Osteoblast (primary cell): Measurements from ENCODE around the gene PCED1B. TPM values are rescaled to one million over a fixed set of nuclear protein-coding genes. Genes with fewer than 3 reads are reported as not detected.

Experiments used
- DNase-seq: peaks from one replicate; pipeline ENCODE4 v3.0.0; 2011; ENCODE audit warnings: low spot score, mixed read lengths; ENCODE audit not compliant: insufficient read length; ENCODE audit errors: missing footprints
- H2AFZ ChIP-seq: 2 replicates; pipeline ENCODE4 v1.6.0; 2011; ENCODE audit warnings: mild to moderate bottlenecking, low read length
- H3K27ac ChIP-seq: 2 replicates; pipeline ENCODE4 v1.5.1; 2011; ENCODE audit warnings: mild to moderate bottlenecking, low read depth, low read length, moderate library complexity
- H3K27me3 ChIP-seq: 2 replicates; pipeline ENCODE4 v1.6.0; 2012; ENCODE audit warnings: mild to moderate bottlenecking, control low read depth, inconsistent platforms, low read length, moderate library complexity; ENCODE audit not compliant: insufficient read depth
- H3K36me3 ChIP-seq: 2 replicates; pipeline ENCODE4 v1.5.1; 2011; ENCODE audit warnings: mild to moderate bottlenecking, low read length, control low read depth, moderate library complexity; ENCODE audit not compliant: insufficient read depth
- H3K4me1 ChIP-seq: 2 replicates; pipeline ENCODE4 v1.5.1; 2011; ENCODE audit warnings: mild to moderate bottlenecking, low read length, control low read depth, moderate library complexity; ENCODE audit not compliant: insufficient read depth
- H3K4me2 ChIP-seq: 2 replicates; pipeline ENCODE4 v1.6.0; 2011; ENCODE audit warnings: mild to moderate bottlenecking, low read length; ENCODE audit not compliant: insufficient read depth
- H3K4me3 ChIP-seq: fragments of 200-600 bp; sonication (generic); 3 replicates; pipeline ENCODE4 v1.5.1; 2012; ENCODE audit warnings: mild to moderate bottlenecking, low read length, inconsistent platforms; ENCODE audit not compliant: insufficient read depth
- H3K79me2 ChIP-seq: 2 replicates; pipeline ENCODE4 v1.6.0; 2012; ENCODE audit warnings: mild to moderate bottlenecking, low read length, control low read depth, inconsistent platforms; ENCODE audit not compliant: insufficient read depth
- H3K9me3 ChIP-seq: 2 replicates; pipeline ENCODE4 v1.5.1; 2011; ENCODE audit warnings: low read depth, low read length, control low read depth
- H4K20me1 ChIP-seq: 2 replicates; pipeline ENCODE4 v1.6.0; 2012; ENCODE audit warnings: mild to moderate bottlenecking, low read length, control low read depth; ENCODE audit not compliant: insufficient read depth
- total RNA-seq: library from RNA; depleted of rRNA; stranded (reverse); fragments of >200 nt; gene quantifications from 2 replicates; pipeline ENCODE4 v1.2.3, GENCODE V29; 2012
- TF ChIP-seq, protein P1 (sequence below): IDR thresholded peaks from 2 replicates; pipeline ENCODE4 v1.5.1; 2011; ENCODE audit warnings: mild to moderate bottlenecking, low read depth, low read length, moderate library complexity; ENCODE audit errors: extremely low read depth

Gene PCED1B
- total RNA-seq, 1 donor, result 0.36 TPM

DNA sequence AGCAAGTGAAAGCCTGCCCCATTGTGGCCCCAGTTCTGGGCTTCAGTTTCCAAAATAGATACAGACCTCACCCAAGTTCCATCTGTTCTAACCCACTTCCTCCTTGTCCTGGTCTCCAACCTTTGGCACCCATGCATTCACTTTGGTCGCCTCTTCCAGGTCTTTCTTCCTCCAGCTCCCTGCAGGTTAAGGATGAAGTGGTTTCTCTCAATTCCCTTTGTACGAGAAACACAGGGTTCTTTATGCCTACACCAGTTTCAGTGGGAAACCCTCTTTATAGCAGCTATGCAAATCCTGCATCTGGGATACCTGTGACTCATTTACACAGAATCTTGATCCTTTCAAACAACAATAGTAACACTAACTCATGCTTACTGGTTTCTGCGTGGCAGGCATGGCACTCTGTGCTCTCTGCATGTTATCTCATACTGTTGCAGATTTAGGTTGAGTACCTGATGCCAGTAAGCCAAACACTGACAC lies 110.9 kb downstream of the PCED1B start:
- no peak overlapping the region for H3K4me2 ChIP-seq
- H3K4me3 ChIP-seq, result no peak overlapping the region
- no peaks in the 10 kb centered on the region for H3K27me3 ChIP-seq
- no peak overlapping the region for H3K27ac ChIP-seq
- H3K4me1 ChIP-seq, result peaks cover 29% of the 10 kb centered on the region
- no peak overlapping the region for H2AFZ ChIP-seq
- H3K36me3 ChIP-seq, result no peaks in the 10 kb centered on the region
- H4K20me1 ChIP-seq, result no peaks in the 10 kb centered on the region
- no peaks in the 10 kb centered on the region for H3K79me2 ChIP-seq
- TF ChIP-seq, protein P1, sequence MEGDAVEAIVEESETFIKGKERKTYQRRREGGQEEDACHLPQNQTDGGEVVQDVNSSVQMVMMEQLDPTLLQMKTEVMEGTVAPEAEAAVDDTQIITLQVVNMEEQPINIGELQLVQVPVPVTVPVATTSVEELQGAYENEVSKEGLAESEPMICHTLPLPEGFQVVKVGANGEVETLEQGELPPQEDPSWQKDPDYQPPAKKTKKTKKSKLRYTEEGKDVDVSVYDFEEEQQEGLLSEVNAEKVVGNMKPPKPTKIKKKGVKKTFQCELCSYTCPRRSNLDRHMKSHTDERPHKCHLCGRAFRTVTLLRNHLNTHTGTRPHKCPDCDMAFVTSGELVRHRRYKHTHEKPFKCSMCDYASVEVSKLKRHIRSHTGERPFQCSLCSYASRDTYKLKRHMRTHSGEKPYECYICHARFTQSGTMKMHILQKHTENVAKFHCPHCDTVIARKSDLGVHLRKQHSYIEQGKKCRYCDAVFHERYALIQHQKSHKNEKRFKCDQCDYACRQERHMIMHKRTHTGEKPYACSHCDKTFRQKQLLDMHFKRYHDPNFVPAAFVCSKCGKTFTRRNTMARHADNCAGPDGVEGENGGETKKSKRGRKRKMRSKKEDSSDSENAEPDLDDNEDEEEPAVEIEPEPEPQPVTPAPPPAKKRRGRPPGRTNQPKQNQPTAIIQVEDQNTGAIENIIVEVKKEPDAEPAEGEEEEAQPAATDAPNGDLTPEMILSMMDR, result no peak
- DNase-seq, result no peak
- H3K9me3 ChIP-seq, result no peaks in the 10 kb centered on the region

DNA sequence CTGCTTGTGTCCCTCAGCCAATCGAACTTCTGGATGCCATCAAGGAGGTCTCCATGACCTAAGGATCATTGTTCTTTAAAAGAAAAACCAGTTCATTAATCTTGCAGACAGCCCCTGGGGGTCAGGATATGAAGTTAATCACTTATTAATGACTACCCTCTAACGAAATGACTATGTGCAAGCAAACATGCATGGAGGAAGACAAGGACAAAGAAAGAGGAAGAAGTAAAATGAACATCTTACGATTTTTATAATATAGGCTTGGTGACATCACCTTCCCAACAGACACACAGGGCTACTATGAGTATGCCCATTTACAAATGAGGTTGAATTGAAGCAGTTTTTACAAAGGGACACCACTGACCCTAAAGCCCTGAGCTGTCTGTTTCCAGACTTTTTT lies 111.5 kb downstream of the PCED1B start:
- Histone ChIP-seq H2AFZ (no peak overlapping the region), H3K27ac (no peak overlapping the region), H3K79me2 (no peaks in the 10 kb centered on the region), H3K9me3 (no peaks in the 10 kb centered on the region), H3K4me1 (peaks cover 29% of the 10 kb centered on the region), H3K27me3 (no peaks in the 10 kb centered on the region), H3K4me2 (no peak overlapping the region), H3K36me3 (no peaks in the 10 kb centered on the region), H3K4me3 (no peak overlapping the region), H4K20me1 (no peaks in the 10 kb centered on the region)
- TF ChIP-seq, protein P1, result no peak
- DNase-seq, result no peak

DNA sequence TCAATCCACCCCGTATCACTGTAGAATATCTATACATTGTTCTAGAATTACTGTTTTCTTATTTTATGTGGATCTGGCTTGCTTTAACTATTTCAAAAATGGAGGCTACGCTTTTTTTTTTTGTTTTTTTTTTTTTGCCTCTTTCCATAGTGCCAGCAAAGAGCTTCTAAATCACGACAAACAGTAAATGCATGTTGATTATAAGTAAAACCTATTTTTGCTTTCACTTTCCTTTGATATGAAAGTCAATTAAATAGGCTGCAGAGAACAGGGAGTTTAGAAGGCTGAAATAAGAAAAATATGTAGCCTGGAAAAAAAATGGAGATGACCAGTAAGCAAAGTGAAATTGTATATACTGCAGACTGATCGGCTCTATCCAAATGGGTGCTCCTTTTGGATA lies 112.6 kb downstream of the PCED1B start:
- H4K20me1 ChIP-seq, result no peaks in the 10 kb centered on the region
- H3K4me1 ChIP-seq, result peaks cover 29% of the 10 kb centered on the region
- H3K27me3 ChIP-seq, result no peaks in the 10 kb centered on the region
- no peak overlapping the region for H3K27ac ChIP-seq
- H3K79me2 ChIP-seq, result no peaks in the 10 kb centered on the region
- no peak for DNase-seq
- peak overlapping the region; percentile 7 for H2AFZ ChIP-seq
- no peaks in the 10 kb centered on the region for H3K9me3 ChIP-seq
- H3K4me2 ChIP-seq, result peak overlapping the region; percentile 33
- TF ChIP-seq, protein P1, result no peak
- H3K4me3 ChIP-seq, result no peak overlapping the region
- H3K36me3 ChIP-seq, result no peaks in the 10 kb centered on the region

DNA sequence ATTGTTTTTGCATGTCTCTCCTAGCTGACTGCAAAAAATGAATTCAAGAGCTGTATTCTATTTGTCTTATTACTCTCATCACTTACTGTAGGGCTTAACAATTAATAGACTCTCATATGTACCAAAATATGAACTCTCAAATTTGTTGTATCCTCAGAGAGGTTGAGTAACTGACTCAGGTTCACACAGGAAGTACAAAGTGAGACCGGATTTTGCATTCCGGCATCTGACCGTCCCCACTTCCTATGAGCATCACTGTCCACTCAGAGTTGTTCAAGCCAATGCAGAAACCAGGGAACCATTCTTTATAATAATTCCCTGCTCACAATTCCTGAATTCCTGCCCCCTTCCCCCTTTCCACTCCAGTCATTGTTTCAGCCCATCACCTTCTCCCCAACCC lies 113.6 kb downstream of the PCED1B start:
- no peaks in the 10 kb centered on the region for H3K27me3 ChIP-seq
- H4K20me1 ChIP-seq, result no peaks in the 10 kb centered on the region
- H3K79me2 ChIP-seq, result no peaks in the 10 kb centered on the region
- H3K27ac ChIP-seq, result no peak overlapping the region
- H3K4me3 ChIP-seq, result no peak overlapping the region
- H3K9me3 ChIP-seq, result no peaks in the 10 kb centered on the region
- H2AFZ ChIP-seq, result no peak overlapping the region
- no peaks in the 10 kb centered on the region for H3K36me3 ChIP-seq
- H3K4me2 ChIP-seq, result no peak overlapping the region
- no peak for DNase-seq
- TF ChIP-seq, protein P1, result no peak
- peaks cover 29% of the 10 kb centered on the region for H3K4me1 ChIP-seq
